Measurements from ENCODE around the gene CDH15. TPM values are rescaled to one million over a fixed set of nuclear protein-coding genes. Genes with fewer than 3 reads are reported as not detected.

Gene CDH15
- total RNA-seq, 1 donor from 2014 or later: 0.18 TPM

GRCh38 chr16:89172528-89173173, 1.1 kb downstream of the CDH15 start:
- no peak overlapping the region for H3K9ac ChIP-seq (ENCODE audit: low read length)
- peak overlapping the region; percentile 57 for H3K4me3 Mint-ChIP-seq (ENCODE audit: unreplicated experiment)
- FAIRE-seq: no peak
- peaks cover 16% of the 10 kb centered on the region for H3K27me3 Mint-ChIP-seq (ENCODE audit: low read depth, unreplicated experiment)
- no peak for TF ChIP-seq CTCF (IDR thresholded peaks at IDR 0.05; ENCODE audit: insufficient read depth, low read depth, low read length)
- no peak for TF ChIP-seq EZH2 (IDR thresholded peaks at IDR 0.05; ENCODE audit: insufficient read depth, low read length)
- H3K4me2 ChIP-seq (ENCODE audit: low read length): no peak overlapping the region
- H3K9me3 Mint-ChIP-seq (ENCODE audit: unreplicated experiment): no peaks in the 10 kb centered on the region
- H3K4me3 ChIP-seq (ENCODE audit: insufficient read depth, low read depth, low read length): no peak overlapping the region
- no peaks in the 10 kb centered on the region for H3K27me3 ChIP-seq (ENCODE audit: insufficient read depth, low read length)
- H3K27ac Mint-ChIP-seq (ENCODE audit: unreplicated experiment): no peak overlapping the region
- H3K4me1 Mint-ChIP-seq (ENCODE audit: low read depth, unreplicated experiment): no peaks in the 10 kb centered on the region
- H2AFZ ChIP-seq (ENCODE audit: low read depth, low read length): no peak overlapping the region
- no peaks in the 10 kb centered on the region for H3K36me3 Mint-ChIP-seq (ENCODE audit: low read depth, unreplicated experiment)
- no peaks in the 10 kb centered on the region for H4K20me1 ChIP-seq (ENCODE audit: insufficient read depth, low read length)
- no peaks in the 10 kb centered on the region for H3K4me1 ChIP-seq (ENCODE audit: insufficient read depth, low read length)
- no peaks in the 10 kb centered on the region for H3K79me2 ChIP-seq (ENCODE audit: insufficient read depth, low read length)
- H3K36me3 ChIP-seq (ENCODE audit: insufficient read depth, low read length): no peaks in the 10 kb centered on the region
- no peak overlapping the region for H3K27ac ChIP-seq (ENCODE audit: low read depth, low read length)
- no peaks in the 10 kb centered on the region for H3K9me3 ChIP-seq (ENCODE audit: insufficient read depth, low read depth, low read length)
- DNase-seq (ENCODE audit: low read depth): no peak

- Histone ChIP-seq H4K20me1 (ENCODE audit: insufficient read depth, low read length) (no peaks in the 10 kb centered on the region), H3K27me3 (ENCODE audit: insufficient read depth, low read length) (no peaks in the 10 kb centered on the region), H3K36me3 (ENCODE audit: insufficient read depth, low read length) (no peaks in the 10 kb centered on the region), H2AFZ (ENCODE audit: low read depth, low read length) (no peak overlapping the region), H3K4me1 (ENCODE audit: insufficient read depth, low read length) (no peaks in the 10 kb centered on the region), H3K4me2 (ENCODE audit: low read length) (no peak overlapping the region), H3K9me3 (ENCODE audit: insufficient read depth, low read depth, low read length) (no peaks in the 10 kb centered on the region), H3K79me2 (ENCODE audit: insufficient read depth, low read length) (no peaks in the 10 kb centered on the region), H3K9ac (ENCODE audit: low read length) (no peak overlapping the region), H3K27ac (ENCODE audit: low read depth, low read length) (no peak overlapping the region), H3K4me3 (ENCODE audit: insufficient read depth, low read depth, low read length) (no peak overlapping the region)
- no peak overlapping the region for H3K27ac Mint-ChIP-seq (ENCODE audit: unreplicated experiment)
- TF ChIP-seq EZH2 (IDR thresholded peaks at IDR 0.05; ENCODE audit: insufficient read depth, low read length): no peak
- TF ChIP-seq CTCF (IDR thresholded peaks at IDR 0.05; ENCODE audit: insufficient read depth, low read depth, low read length): no peak
- H3K36me3 Mint-ChIP-seq (ENCODE audit: low read depth, unreplicated experiment): no peaks in the 10 kb centered on the region
- no peaks in the 10 kb centered on the region for H3K4me1 Mint-ChIP-seq (ENCODE audit: low read depth, unreplicated experiment)
- no peak for FAIRE-seq
- H3K27me3 Mint-ChIP-seq (ENCODE audit: low read depth, unreplicated experiment): peaks cover 16% of the 10 kb centered on the region
- H3K9me3 Mint-ChIP-seq (ENCODE audit: unreplicated experiment): no peaks in the 10 kb centered on the region
- H3K4me3 Mint-ChIP-seq (ENCODE audit: unreplicated experiment): no peak overlapping the region
- DNase-seq (ENCODE audit: low read depth): no peak
These were observed 1.8 kb downstream of the CDH15 start for GRCh38 chr16:89173174-89173921.

All from astrocyte (in vitro differentiated cells and primary cell).